HG03439 (cell line): Measurements from ENCODE around the gene EFS.

Source experiments
- ATAC-seq: cut with Tn5 transposase; IDR thresholded peaks from one replicate; pipeline ENCODE4 v1.9.1; 2021; ENCODE audit warnings: mild to moderate bottlenecking, moderate library complexity; ENCODE audit not compliant: unreplicated experiment

Gene EFS, protein sequence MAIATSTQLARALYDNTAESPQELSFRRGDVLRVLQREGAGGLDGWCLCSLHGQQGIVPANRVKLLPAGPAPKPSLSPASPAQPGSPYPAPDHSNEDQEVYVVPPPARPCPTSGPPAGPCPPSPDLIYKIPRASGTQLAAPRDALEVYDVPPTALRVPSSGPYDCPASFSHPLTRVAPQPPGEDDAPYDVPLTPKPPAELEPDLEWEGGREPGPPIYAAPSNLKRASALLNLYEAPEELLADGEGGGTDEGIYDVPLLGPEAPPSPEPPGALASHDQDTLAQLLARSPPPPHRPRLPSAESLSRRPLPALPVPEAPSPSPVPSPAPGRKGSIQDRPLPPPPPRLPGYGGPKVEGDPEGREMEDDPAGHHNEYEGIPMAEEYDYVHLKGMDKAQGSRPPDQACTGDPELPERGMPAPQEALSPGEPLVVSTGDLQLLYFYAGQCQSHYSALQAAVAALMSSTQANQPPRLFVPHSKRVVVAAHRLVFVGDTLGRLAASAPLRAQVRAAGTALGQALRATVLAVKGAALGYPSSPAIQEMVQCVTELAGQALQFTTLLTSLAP

DNA sequence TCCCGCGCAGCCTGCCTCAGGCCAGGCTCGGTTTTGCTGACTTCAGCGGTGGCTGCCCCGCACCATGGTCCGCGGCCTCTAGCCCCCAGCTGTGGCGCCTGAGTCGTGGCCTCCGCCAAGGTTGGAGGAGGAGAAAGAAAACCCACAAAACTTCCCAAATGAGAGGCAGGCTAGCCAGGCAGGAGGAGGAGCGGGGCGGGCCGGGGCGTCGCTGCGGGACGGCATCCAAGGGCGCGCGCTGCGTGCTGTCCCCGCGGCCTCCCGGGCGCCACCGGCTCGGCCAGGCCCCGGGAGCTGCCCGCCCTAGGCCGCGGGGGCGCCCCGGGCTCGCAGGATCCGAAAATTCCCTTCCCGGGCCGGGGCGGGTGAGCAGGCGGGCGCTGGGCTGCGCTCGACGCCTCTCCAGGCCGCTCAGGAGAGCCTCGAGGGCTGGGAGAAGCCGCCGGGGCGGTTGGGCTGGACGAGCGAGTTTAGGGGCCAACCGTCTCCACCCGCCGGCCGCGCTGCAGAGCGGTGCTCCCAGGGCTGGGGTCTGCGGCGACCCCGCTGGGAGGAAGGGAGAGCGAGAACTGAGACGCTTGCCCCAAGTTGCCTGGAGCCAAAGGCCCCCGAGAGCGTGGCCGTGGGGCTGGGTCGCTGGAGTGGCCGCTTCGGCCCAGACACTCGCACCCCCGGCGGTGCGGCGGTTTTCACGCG is at the start of gene EFS:
EFS (minus strand) TSS at position 137 of the 696 bp plus-strand sequence. CDS start 147 bp downstream, outside the sequence.
- no peak for ATAC-seq

DNA sequence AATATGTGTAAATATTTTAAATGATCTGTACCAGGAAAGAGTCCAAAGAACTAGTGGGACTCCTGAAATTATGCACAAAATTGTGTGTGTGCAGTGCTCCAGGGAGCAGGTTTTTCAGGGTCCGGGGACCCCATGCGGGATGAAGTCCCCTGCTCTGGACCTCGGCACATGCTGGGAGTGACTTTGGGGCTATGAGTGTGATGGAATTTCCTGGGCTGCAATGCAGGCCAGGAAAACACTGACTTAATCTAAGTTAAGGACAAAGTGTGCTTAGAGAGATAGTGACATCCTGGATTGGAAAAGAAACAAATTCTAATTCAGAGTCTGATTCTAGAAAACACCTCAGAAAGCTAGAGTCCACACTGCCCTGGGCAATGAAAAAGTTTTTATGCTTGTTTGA is 49.3 kb upstream of the EFS start:
- ATAC-seq, result no peak

DNA sequence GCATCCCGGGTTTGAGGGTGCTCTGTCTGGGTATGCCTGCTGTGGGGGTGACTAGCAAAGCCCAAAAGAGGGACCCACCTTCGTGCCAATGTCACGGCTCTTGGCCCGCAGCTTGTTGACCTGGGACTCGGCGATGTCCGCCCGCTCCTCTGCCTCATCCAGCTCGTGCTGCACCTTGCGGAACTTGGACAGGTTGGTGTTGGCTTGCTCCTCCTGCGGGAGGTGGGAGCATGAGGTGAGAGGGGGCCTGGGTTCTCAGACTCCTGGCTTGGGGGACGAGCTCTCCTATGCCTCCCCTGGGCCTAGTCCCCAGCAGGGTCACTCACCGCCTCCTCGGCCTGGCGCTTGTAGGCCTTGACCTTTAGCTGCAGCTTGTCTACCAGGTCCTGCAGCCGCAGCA is 48.7 kb upstream of the EFS start:
- no peak for ATAC-seq

DNA sequence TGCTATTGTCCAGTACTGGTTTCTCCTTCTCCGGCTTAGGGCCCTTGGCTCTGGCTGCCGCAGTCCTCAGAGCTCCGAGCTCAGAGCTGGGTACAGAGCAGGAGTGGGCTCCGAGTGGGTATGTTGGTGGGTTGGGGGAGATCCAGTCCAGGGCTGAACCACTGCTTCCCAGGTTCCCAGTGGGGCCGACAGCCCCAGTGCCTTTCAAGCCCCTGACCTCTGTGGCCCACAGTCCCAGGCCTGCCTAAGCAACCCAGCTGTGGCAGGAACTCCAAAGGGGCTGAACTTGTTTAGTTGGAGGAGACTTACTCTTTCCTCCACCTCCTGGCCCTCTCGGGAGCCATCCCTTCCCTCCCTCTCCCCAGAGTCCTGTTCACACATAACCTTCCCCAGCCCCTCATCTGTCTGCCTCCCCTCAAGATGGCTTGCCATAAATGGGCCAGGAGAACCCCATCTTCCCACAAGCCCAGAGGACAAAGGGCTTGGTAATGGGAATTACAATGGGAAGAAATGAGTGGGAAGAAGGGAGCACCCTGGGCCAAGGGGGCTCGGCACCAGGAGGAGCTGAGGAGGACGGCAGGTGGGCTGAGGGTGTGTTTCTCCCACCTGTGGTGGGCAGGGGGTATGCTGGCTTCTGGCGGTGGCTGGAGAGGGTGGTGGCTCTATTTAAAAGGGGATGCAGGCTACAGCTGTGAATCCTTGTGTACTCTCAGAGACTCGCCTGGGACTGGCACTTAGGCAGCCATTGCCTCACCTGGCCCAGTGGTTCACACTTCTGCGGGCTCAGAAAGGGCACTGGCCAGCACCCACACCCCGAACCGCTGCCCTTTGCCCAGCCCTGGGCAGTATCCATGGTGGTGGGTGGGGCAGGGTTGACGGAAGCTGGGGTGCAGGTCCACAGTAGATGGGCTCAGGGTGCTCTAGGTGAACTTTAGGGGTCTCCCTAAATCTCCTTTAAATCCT is 46.9 kb upstream of the EFS start:
- no peak for ATAC-seq

DNA sequence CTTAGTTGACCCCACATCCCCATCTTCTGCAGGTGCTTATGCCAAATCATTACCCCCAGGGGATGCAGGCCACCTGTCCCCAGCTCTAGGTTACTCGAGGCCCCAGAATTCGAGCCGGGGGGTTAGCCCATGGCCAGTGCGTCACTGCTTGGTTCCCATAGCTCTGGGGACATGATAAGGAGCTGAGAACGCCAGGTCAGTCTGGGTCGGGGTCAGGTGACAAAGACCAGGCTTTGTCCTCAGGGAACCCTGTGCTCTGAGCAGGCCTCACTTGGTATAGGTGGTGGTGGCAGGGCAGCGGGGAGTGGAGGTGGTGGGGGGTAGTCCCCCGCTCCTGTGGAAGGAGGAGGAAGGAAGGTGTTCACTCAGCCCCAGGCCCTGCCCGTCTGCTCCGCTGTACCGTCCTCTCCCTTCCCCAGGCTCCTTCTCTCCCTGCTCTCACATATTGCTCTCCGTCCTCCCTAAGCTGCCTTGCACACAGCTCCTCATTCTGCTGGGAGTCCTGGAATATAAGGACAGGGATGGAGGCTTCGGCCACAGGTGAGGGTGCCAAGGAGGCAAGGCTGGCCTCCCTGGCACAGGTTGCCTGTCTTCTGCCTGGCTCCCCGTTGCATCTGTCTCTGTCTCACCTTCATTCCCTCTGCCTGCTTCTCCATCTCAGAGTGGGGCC is 45.1 kb upstream of the EFS start:
- ATAC-seq, result no peak

DNA sequence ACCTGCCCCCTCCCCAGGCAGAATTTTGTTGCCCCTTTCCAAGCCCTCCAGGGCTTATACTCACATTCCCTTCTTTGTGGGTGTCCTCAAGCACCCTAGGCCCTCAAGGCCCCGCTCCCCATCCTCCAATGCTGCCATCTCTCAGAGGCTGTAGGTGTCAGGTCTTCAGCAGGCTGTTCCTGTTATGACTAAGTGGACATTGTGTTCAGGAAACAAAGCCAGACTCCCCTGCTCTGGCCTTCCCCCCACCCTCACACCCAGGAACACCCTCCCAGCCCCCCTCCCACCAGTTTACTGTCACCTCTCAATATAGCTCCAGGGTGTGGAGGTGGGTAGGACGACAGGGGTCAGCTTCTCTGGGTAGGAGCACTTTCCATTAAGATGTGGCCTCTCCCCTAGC is 44.5 kb upstream of the EFS start:
- ATAC-seq, result no peak

DNA sequence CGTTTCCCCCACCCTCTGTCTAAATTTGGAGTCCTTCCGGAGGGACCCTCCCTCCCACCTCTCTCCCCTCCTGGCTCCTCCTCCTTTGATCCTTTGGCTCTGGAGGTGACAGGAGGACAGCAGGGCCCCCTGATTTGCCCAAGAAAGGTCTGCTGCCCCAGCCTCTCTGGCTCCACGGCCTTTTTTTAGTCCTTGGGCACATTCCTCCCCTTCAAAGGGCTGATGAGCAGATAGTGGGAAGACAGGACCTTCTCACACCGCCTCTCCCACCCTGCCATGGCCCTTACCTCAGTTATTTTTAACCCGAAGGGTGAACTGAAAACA is 43.3 kb upstream of the EFS start:
- ATAC-seq, result no peak

DNA sequence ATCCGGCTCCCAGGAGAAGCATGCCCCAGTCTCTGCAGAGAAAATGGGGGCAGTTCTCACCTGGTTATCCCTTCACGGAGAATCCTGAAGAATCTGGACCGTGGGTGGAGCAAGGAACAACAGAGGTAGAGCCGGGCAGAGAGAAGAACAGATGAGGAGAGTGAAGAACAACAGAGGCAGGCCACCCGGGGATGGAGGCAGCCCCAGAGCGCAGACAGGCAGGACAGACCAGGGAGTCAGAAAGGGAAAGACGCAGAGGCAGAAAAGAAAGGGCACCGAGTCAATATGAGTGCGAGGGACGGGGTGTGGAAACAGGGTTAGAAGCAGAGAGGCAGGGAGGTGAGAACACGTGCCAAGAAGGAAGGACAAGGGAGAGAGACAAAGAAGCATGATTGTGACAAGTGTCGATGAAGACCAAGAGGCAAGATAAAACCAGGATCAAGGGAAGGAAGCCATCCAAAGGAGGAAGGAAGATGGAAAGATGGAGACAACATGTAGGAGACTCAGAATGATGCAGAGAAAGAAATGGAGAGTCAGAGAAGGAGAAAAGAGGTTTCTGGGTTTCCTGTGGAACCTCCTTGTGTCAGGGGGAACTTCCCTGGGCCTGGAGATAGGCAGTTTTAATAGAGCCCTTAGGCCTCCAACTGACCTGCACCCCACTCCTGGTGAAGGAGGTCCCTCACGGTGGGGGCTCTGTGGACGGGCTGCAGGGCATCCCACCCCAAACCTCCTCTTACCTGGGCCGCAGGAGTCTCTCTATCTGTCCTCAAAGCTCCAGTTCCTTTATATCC is 42.7 kb upstream of the EFS start, which contains the start of gene MYH6:
MYH6 (minus strand) TSS at position 758 of the 791 bp plus-strand sequence. CDS start 1,050 bp downstream, outside the sequence.
- ATAC-seq, result no peak

DNA sequence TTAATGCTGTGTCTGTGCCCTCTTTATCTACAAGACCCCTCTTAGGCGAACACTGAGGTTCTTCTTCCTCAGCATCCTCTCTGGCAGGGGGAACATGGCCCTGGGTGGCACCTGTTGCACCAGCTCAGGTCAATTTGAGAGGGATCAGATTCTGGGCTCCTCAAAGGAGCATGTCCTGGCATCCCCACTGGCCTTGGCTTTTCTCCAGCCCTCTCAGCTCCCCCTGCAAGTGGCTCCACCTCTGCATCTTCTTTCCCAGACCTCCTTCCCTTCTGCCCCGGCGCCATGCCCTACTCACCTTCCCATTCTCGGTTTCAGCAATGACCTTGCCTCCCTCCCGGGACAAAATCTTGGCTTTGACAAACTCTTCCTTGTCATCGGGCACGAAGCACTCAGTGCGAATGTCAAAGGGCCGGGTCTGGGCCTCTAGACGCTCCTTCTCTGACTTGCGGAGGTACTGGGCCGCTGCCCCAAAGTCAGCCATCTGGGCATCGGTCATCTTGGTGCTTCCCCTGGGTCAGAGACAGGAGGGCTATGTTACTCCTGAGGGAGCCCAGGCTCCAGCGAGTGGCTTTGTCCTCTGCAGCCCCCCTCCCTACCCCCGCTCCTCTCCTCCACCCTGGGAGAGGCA is 41.9 kb upstream of the EFS start:
- ATAC-seq, result no peak

DNA sequence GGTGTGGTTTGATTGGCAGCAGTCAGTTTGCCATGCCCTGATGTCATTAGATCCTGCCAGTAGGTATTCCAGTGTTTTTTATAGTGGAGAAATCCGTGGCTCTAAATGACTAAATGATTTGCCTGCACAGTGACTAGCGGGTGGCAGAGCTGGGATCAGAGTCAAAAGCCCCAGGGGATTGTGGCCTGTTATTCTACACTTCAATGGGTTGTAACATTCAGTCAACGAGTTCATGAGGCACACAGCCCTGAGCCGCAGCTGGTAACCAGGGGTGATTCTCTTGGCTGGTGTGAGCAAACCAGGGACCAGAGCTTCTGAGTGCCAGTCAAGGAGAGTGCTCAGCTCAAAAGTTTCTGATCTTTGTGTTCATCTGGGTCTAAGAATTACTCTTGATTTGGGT is 41.3 kb upstream of the EFS start:
- no peak for ATAC-seq

DNA sequence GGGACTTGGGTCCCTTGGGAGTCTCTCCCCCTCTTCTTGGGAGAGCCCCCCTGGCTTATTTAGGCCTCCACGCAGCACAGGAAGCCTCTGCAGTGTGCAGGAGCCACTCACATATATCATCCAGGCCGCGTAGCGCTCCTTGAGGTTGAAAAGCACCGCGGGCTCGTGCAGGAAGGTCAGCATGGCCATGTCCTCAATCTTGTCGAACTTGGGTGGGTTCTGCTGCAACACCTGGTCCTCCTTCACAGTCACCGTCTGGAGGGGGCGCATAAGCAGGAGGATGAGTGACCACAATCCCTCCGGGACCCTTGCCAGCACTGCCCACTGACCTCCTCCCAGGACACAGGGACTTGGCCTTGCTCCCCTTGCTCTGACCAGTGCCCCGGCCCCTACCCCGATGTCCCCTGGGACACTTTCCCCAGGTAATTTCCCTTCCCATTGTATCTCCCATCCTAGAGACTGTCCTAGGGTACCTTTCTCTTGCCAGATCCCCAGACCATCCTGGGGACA is 40.6 kb upstream of the EFS start:
- no peak for ATAC-seq

DNA sequence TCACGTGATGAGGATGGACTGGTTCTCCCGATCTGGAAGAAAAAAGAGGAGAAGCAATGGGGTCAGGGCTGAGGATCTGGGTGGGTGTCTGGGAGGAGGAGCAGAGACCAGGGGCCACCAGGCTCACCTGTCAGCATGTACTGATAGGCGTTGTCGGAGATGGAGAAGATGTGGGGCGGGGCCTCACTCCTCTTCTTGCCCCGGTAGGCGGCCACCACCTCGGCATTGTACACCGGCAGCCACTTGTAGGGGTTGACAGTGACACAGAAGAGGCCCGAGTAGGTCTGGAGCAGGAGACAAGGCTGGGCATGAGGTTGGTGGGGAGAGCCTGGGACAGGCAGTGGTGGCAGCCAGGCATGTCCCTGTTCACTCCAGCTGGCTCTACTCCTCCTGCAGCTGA is 40.1 kb upstream of the EFS start:
- no peak for ATAC-seq

DNA sequence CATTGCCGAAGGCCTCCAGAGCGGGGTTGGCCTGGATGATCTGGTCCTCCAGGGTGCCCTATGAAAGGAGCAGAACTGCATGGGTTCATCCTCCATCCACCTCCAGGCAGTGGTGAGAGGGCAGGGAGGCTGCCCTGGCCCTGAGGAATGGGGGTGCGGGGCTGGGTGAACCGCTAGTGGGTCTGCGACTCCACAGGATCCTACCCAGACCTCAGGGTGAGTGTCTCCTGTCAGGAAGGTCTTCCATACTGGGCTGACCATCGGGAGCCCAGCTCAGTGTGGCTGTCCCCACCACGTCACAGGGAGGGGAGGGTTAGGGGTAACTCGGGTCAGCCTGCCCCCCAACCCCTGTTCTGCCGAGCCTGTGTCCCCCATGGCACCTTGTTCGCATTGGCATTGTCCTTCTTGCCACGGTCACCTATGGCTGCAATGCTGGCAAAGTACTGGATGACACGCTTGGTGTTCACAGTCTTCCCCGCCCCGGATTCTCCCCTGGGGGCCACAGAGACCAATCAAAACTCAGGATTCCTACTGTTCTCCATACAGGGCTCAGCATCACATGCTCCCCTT is 39.4 kb upstream of the EFS start:
- no peak for ATAC-seq

DNA sequence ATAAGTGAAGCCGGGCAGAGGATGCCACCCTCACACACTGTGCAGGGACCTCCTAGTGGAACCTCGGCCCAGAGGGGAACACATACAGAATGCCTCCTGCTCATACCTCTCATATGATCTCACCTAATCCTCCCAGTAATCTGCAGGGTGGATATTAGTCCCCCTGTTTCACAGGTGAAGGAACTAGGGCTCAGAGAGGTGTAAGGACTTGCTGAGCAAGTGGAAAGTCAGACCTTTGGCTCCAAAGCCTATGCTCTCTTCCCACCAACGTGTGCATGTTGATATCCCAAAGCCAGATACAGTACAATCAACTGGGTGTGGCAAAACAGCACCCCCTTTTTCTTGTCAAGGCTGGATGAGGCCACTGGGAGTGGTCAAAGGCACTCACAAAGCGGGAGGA is 38.9 kb upstream of the EFS start:
- no peak for ATAC-seq

DNA sequence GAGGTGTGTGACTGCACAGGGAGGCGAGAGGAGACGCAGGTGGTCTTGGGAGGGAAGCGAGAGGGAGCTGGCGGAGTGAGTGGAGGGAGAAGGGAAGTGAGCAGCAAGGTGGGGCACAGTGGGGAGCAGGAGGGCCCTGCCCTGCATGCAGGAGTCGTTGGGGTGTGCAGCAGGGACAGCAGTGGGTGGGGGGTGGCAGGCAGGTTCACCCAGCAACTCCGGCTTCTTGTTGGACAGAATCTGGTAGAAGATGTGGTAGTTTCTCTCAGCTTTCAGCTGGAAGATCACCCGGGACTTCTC is 38.1 kb upstream of the EFS start:
- ATAC-seq, result no peak

DNA sequence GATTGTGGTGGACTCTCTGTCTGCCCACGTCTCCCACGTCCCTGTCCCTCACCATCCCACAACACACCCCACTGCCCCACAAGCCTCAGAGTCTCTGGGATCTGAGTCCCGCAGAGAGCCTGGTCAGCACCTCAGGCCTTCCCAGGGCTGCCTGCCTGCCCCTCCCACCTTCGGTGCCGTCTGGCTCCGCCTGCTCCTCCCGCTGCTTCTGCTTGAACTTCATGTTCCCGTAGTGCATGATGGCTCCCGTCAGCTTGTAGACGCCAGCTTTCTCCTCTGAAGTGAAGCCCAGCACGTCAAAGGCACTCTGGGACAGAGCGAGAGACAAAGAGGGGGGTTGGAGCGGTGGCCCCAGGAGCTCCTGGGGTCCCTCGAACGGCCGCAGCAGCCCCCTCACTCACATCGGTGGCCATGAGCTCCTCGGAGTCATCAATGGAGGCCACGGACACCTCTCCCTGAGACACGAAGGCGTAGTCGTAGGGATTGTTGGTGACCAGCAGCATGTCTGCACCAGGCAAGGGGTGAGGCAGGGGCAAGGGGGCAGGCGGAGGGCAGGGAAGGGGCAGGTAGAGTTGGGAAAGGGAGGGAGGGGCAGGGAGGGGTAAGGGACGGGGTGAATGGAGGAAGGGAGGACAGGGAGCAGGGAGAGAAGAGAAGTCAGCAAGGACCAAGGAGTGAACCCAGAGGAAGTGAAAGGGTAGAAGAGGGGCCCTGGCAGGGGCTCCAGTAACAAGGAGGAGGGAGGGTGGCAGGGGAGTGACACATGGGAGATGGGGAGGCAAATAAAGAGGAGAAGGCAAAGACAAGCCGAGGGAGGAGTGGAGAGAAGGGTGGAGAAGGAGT is 37.5 kb upstream of the EFS start:
- ATAC-seq, result no peak

DNA sequence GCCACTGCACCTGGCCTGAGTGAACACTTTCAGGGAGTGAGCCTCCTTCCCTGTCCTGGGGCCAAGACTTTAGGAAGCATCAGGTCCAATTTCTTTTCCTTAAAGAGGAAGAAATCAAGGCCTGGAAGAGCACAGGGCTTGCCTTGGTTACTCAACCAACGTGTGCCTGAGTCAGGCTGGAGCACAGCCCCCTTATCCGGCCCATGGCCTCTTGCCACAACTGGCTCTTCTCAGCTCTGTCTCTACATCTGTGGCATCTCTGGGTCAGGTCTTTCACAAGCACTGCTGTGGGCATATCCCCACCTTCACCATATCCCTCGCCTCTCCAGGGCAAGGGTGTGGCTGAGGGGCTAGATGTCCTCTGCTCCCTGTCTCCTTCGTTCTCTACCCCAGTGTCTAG is 36.3 kb upstream of the EFS start:
- no peak for ATAC-seq
